IPS-NIHi11 (cell line): ENCODE results near the gene TCP1.
"Not testable (repeated sequence)": the region's sequence is repeated elsewhere in the genome, so short reads cannot be mapped to it uniquely, and the experiment has no call there.

ENCODE experiments used
- DNase-seq: peaks from one replicate; pipeline ENCODE4 v3.0.0; 2012; ENCODE audit warnings: mixed read lengths, low spot score

Gene TCP1

DNA sequence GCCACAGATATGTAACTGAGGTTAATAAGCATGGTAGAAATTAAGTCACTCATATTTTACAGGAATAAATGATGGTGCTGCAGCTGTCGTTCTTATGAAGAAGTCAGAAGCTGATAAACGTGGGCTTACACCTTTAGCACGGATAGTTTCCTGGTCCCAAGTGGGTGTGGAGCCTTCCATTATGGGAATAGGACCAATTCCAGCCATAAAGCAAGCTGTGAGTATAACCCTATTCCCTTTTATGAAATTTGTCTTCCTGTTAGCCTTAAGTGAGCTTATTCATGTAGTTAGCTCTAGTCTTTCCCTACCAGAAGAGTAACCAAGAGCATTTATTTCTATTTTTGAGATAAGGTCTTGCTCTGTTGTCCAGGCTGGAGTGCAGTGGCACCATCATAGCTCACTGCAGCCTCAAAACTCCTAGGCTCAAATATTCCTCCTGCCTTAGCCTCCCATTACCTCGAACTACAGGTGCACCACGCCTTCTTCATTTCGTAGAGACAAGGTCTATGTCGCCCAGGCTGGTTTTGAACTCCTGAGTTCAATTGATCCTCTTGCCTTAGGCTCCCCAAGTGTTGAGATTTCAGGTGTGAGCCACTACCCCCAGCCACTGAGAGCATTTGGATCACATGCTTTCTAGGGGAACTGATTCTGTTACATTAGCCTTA, 12.0 kb downstream of the TCP1 start:
- DNase-seq: no peak

DNA sequence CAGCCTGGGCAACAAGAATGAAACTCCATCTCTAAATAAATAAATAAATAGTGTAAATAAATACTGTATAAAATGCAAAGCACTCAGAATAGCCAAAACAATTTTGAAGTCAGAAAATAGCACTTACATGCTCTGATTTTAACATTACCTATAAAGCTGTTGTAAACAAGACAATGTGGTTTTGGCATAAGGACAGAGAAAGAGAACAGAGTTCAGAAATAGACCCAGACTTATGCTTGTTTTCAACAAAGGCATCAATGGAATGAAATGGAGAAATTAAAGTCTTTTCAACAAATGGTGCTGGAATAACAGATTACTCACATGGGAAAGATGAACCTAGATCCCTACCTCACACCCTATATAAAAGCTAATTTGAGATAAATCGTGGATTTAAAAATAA, 17.2 kb downstream of the TCP1 start:
- DNase-seq: no peak

GRCh38 chr6:159769470-159769869, 19.9 kb downstream of the TCP1 start:
- DNase-seq: no peak

GRCh38 chr6:159766906-159767305, 22.5 kb downstream of the TCP1 start:
- DNase-seq: no peak

GRCh38 chr6:159762681-159763293, 26.6 kb downstream of the TCP1 start:
- peak; percentile 5 for DNase-seq

DNA sequence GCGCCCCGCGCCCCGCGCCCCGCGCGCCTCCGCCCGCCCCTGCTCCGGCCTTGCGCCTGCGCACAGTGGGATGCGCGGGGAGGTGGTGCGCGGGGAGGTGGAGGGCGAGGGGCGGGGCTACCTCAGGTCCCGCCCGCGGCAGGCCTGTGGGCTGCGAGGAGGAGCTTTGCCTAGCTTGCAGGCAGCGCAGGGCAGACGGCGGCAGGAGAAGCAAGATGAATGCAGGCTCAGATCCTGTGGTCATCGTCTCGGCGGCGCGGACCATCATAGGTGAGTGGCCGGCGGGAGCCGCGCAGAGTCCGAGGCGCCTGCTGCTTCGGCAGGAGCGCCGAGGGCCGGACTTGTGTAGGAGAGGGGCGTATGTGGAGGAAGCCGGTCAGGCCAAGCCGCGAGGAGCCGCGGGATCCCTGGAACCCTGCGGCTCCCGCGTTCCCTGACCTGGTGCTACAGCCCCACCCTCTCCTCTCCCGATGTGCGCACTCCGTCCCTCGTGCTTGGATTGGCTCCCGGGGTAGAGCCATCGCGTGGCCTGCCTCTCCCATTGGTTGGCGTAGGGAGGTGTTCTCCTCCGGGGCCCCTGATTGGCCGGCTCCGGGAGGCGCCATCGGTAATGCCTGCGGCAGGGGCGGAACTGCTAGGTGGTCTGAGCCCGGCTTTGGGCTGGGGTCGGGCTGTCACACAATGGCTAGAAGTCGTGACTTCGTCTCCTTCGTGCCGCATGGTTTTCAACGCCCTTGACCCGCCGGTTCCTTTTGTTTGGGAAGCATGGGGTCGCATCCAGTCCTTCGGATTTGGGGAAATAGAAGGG, 27.3 kb downstream of the TCP1 start, which contains the start of gene ACAT2:
TSS of gene ACAT2 (plus strand) at position 173 of the 808 bp plus-strand sequence. CDS start at position 216, 43 bp downstream.
- DNase-seq: peak; percentile 96

GRCh38 chr6:159761129-159761872, 28.1 kb downstream of the TCP1 start:
- DNase-seq: peak; percentile 8

DNA sequence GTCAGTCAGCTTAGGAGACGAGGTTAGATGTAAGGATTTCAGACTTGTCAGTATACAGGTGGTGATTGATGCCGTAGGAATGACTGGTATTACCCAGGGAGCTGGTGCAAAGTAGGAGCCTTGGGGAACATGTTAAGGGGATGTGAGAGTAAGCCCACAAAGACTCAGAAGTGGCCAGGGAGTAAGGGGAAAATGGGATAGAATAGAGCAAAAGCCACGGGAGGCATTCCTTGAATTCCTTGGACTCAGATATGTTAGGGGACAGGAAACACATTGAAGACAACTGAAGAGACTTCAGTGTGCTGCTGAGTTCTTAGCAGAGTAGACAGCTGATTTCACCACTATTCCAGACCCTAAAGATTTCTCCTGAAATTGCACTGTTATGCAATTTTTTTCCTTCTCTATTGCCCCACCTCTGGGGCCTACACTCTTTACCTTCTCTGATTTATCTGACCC, 28.8 kb downstream of the TCP1 start:
- peak; percentile 35 for DNase-seq

- no peak for DNase-seq
Observed at GRCh38 chr6:159759645-159760044, 29.8 kb downstream of the TCP1 start.

DNA sequence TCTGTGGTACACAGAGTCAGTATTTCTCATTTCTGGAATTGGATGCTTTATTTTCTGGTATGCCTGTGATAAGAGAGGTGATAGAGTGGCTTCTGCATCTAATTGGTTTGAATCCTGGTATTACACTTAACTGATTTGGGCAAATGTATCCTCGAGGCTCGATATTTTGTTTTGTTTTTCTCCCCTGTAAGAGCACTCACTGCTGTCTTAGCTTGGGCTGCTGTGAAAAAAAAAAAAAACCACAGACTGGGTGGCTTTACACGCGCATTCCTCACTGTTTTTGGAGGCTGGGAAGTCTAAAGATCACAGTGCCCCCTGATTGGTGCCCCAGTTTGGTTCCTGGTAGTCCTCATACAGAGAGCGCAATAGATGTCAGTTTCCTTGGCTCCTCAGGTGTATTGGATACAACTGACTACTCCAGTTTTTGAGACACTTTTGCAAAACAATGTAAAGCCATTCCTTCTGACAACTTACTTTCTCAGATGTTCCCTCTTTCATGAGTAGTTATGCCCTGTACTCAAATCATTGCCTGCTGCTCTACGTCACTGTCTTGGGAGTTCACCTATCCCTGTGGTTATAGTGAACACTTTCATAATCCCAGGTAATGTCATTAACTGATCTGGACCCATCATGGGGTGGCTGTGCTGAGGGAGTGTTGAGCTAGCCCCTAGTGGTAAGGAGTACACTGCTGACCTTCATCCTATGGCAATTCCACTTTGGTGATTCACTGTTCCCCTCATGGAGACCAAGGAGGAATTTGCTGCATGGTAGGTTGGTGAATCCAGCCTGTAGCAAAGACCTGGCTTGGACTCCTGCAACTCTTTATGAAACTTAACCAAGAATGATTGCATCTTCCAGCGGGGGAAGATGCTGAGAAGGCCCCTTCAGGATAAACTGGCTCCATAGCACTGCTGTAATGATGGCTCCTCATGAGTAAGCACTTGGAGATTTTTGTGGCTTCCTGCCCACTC, 31.1 kb downstream of the TCP1 start:
- peak; percentile 14 for DNase-seq

GRCh38 chr6:159756508-159756907, 32.9 kb downstream of the TCP1 start:
- DNase-seq: no peak

GRCh38 chr6:159754959-159755914, 34.2 kb downstream of the TCP1 start:
- no peak for DNase-seq

- no peak for DNase-seq
Observed at GRCh38 chr6:159754401-159754800, 35.0 kb downstream of the TCP1 start.

DNA sequence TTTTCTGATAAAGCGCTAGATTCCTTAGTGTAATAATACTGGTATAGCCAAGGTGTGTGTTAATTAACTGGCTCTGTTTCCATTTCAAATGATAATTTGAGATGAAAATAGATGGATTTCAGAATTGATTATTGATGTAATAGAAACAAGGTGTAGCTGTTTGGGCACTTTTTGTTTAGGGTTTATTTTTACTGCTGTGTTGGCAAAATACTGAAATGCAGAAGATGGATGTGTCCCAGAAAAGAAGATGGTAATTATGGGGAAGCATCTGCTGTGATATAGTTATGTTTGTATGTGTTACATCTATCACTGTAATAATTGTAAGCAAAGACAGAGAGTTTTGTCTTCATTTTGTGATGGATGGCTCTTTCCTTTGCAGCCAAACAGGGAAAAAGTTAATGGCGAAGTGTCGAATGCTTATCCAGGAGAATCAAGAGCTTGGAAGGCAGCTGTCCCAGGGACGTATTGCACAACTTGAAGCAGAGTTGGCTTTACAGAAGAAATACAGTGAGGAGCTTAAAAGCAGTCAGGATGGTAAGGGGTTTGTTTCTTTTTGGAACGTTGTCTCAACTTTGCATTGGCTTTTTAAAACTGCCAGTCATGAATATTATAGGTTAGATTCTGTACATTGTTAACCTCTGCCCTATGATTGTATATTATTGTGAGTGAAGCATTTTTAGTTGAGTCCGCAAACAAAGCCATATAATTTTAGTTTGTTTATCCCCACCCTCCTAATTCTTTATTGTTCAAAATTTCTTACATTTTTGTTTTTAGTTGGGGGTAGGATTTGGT, 36.1 kb downstream of the TCP1 start:
- DNase-seq: no peak

- no peak for DNase-seq
Observed at GRCh38 chr6:159751448-159751847, 38.0 kb downstream of the TCP1 start.

- DNase-seq: not testable (repeated sequence)
Observed at GRCh38 chr6:159748127-159748526, 41.3 kb downstream of the TCP1 start.

DNA sequence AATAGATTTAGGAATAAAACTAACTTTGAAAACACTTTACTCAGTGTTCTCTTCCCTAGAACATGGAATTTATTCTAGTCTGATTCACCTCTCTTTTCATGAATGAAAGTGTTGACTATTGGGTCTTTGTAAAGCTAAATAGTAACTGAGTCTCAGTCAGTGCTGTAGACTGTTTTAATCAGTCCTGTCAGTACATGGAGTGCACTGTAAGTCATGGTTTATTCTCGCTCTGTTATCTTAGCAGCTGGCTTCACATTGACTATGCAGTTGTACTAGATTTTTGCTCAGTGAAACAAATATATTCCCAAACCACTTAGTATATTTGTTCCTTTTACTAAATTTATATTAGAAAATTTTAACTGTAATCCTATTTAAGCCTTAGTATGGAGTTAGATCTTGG, 42.6 kb downstream of the TCP1 start:
- no peak for DNase-seq

DNA sequence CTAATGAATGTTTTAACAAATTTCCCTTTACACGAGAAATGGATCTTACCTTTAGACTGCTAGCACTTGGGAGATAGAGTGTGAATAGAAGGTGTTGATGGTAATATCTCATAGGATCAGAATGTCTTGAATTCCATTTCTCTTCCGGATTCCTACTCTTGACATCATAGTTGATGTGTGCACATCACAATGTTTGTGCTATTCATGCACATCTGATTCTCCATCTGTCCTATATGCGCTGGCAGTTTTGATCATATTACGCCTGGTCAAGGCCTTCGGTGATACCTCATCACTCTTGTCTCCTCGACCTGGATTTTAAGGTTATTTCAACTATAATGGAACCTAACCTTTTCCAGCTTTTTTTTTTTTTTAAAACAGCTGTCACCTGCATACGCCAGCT, 44.3 kb downstream of the TCP1 start:
- no peak for DNase-seq

- DNase-seq: no peak
Observed at GRCh38 chr6:159742165-159742564, 47.2 kb downstream of the TCP1 start.
